Sigmoid colon (tissue), 7 donors: ENCODE measurements around the gene SMYD3. TPM values are rescaled to one million over a fixed set of nuclear protein-coding genes. Genes with fewer than 3 reads are reported as not detected.

Experiments
- DNase-seq: peaks from one replicate; pipeline ENCODE4 v3.0.0-alpha.2; 2019
- H3K27ac ChIP-seq, 4 donors: fragments of 200-600 bp; sonication (generic); one replicate each; pipeline ENCODE4 v1.5.1; 2016 to 2019; ENCODE audit warnings: mild to moderate bottlenecking in 1 of 4
- H3K27me3 ChIP-seq, 3 donors: fragments of 200-600 bp; sonication (generic); one replicate each; pipeline ENCODE4 v1.5.1; 2019; ENCODE audit warnings: mild to moderate bottlenecking in 1 of 3
- H3K36me3 ChIP-seq, 4 donors: fragments of 200-600 bp; sonication (generic); one replicate each; pipeline ENCODE4 v1.5.1; 2016 to 2019
- H3K4me1 ChIP-seq, 4 donors: fragments of 200-600 bp; sonication (generic); one replicate each; pipeline ENCODE4 v1.5.1; 2017 to 2019
- H3K4me3 ChIP-seq, 4 donors: fragments of 200-600 bp; sonication (generic); one replicate each; pipeline ENCODE4 v1.5.1; 2017 to 2019; ENCODE audit warnings: mild to moderate bottlenecking in 2 of 4, moderate library complexity in 1 of 4
- H3K9me3 ChIP-seq, 4 donors: fragments of 200-600 bp in 3 of 4; sonication (generic) in 3 of 4; one replicate each; pipeline versions ENCODE4 v1.5.1 to v1.6.1; 2013 to 2019
- EP300 ChIP-seq, 4 donors: sonication (generic); formaldehyde crosslinking; IDR thresholded peaks; one replicate each; pipeline ENCODE4 v1.6.1; 2017; ENCODE audit warnings: antibody characterized with exemption in 4 of 4
- POLR2A ChIP-seq, 2 donors: fragments of 450-650 bp; IDR thresholded peaks; one replicate each; pipeline ENCODE4 v1.6.1; 2016; ENCODE audit warnings: antibody characterized with exemption in 2 of 2, mild to moderate bottlenecking in 2 of 2, moderate library complexity in 2 of 2
- POLR2AphosphoS5 ChIP-seq, 4 donors: sonication (generic); formaldehyde crosslinking; IDR thresholded peaks; one replicate each; pipeline ENCODE4 v1.6.1; 2017; ENCODE audit warnings: antibody characterized with exemption in 4 of 4
- WGBS, 2 donors: extraction: QIAGEN DNeasy Blood & Tissue Kit; methylation state at CpG; one replicate each; pipeline ENCODE4 v1.1.7; 2013; 5-methylcytosine and 5-hydroxymethylcytosine counted together
- intact Hi-C: fragments of 100-400 bp; cut with DNase I; formaldehyde crosslinking; loops from one replicate; pipeline ENCODE4 v1.15.1; 2023
- polyA plus RNA-seq, 3 donors: library from polyadenylated mRNA; stranded (reverse); fragments of 200-250 nt; gene quantifications; one replicate each; pipeline ENCODE4 v1.2.3, GENCODE V29; 2013
- total RNA-seq, 4 donors: library from RNA; depleted of rRNA; stranded (reverse); fragments of >200 nt; gene quantifications; one replicate each; pipeline ENCODE4 v1.1.0, GENCODE V29; 2016
- TF ChIP-seq, protein P1 (sequence below), 4 experiments: fragments of 450-650 bp in 3 of 4; fragments of 200-600 bp in 1 of 4; IDR thresholded peaks; one replicate each; pipeline ENCODE4 v1.5.1; 2016 to 2019; ENCODE audit warnings: antibody characterized with exemption in 4 of 4, mild to moderate bottlenecking in 3 of 4, moderate library complexity in 2 of 4
- donor health status: healthy with polysubstance abuse.
- donor health status: Bipolar disorder and iron deficiency.
- donor health status: healthy.

SMYD3 gene
- total and polyA plus RNA-seq, 7 donors = 8.7 to 23.8 (median 17.1) TPM

- intact Hi-C loops = no loop called here
- whole genome bisulfite sequencing, 2 donors = 95 to 96% methylated on average over 6 of the region's 6 CpGs
- no peak for DNase-seq
- peaks cover 0 to 12% (median 0%) of the 10 kb centered on the region in 4 donors for H3K4me1 ChIP-seq
- no peaks in the 10 kb centered on the region for H3K27me3 ChIP-seq
- TF ChIP-seq POLR2A (IDR thresholded peaks at IDR 0.05) = no peak
- TF ChIP-seq POLR2AphosphoS5 (IDR thresholded peaks at IDR 0.05) = no peak
- TF ChIP-seq, protein P1, sequence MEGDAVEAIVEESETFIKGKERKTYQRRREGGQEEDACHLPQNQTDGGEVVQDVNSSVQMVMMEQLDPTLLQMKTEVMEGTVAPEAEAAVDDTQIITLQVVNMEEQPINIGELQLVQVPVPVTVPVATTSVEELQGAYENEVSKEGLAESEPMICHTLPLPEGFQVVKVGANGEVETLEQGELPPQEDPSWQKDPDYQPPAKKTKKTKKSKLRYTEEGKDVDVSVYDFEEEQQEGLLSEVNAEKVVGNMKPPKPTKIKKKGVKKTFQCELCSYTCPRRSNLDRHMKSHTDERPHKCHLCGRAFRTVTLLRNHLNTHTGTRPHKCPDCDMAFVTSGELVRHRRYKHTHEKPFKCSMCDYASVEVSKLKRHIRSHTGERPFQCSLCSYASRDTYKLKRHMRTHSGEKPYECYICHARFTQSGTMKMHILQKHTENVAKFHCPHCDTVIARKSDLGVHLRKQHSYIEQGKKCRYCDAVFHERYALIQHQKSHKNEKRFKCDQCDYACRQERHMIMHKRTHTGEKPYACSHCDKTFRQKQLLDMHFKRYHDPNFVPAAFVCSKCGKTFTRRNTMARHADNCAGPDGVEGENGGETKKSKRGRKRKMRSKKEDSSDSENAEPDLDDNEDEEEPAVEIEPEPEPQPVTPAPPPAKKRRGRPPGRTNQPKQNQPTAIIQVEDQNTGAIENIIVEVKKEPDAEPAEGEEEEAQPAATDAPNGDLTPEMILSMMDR (IDR thresholded peaks at IDR 0.05) = no peak
- TF ChIP-seq EP300 (IDR thresholded peaks at IDR 0.05) = no peak
- no peak overlapping the region for H3K4me3 ChIP-seq
- H3K27ac ChIP-seq = no peak overlapping the region
- no peaks in the 10 kb centered on the region for H3K9me3 ChIP-seq
- H3K36me3 ChIP-seq = no peaks in the 10 kb centered on the region
Measured at GRCh38 chr1:245968775-245969174, 538.3 kb downstream of the SMYD3 start.

DNA sequence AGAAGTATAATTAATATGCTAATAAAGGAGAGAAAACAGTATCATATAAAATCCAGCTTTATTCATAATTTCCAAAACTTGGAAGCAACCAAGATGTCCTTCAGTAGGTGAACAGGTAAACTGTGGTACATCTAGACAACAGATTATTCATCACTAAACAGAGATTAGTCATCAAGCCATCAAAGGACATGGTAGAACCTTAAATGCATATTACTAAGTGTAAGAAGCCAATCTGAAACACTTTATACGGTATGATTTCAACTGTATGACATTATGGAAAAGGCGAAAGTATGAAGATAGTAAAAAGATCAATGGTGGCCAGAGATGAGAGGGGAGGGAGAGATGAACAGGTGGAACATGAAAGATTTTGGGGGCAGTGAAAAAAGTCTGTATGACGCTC, 541.7 kb downstream of the SMYD3 start:
- WGBS, 2 donors = 94 to 95% methylated on average over 3 of the region's 3 CpGs
- Histone ChIP-seq H3K27me3 (no peaks in the 10 kb centered on the region), H3K4me3 (no peak overlapping the region), H3K9me3 (no peaks in the 10 kb centered on the region), H3K36me3 (no peaks in the 10 kb centered on the region), H3K27ac (no peak overlapping the region), H3K4me1 (peaks cover 0 to 12% (median 0%) of the 10 kb centered on the region in 4 donors)
- no peak for DNase-seq
- TF ChIP-seq EP300 (IDR thresholded peaks at IDR 0.05) (no peak), POLR2AphosphoS5 (IDR thresholded peaks at IDR 0.05) (no peak), POLR2A (IDR thresholded peaks at IDR 0.05) (no peak)
- TF ChIP-seq, protein P1 (IDR thresholded peaks at IDR 0.05) = no peak
- intact Hi-C loops = no loop called here

GRCh38 chr1:245963649-245964048, 543.4 kb downstream of the SMYD3 start:
- Histone ChIP-seq H3K27me3 (no peaks in the 10 kb centered on the region), H3K4me3 (no peak overlapping the region), H3K9me3 (no peaks in the 10 kb centered on the region), H3K4me1 (peaks cover 0 to under 1% (median 0%) of the 10 kb centered on the region in 4 donors), H3K27ac (no peak overlapping the region), H3K36me3 (no peaks in the 10 kb centered on the region)
- no peak for TF ChIP-seq POLR2A (IDR thresholded peaks at IDR 0.05)
- TF ChIP-seq POLR2AphosphoS5 (IDR thresholded peaks at IDR 0.05) = no peak
- TF ChIP-seq EP300 (IDR thresholded peaks at IDR 0.05) = no peak
- TF ChIP-seq, protein P1 (IDR thresholded peaks at IDR 0.05) = no peak
- no peak for DNase-seq
- WGBS, 2 donors = 94 to 97% methylated on average over 2 of the region's 2 CpGs
- intact Hi-C loops = no loop called here

DNA sequence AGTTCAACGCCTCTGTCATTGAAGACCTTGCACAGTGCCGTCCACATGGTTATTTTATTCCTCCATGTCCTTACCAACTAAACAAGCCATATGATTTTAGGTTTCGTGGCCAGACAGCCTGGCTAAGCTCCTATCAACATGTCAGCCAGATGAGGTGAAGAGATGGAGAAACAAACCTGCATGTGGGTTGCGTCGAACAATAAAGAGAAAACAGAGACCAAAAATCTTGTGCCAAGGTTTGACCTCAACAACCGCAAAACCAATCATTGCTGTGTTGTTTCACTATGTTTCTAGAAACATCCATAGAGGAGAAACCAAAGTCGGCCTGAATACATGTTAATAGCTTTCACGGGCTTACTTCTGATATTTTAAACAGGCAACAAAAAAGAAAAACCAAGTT, 544.6 kb downstream of the SMYD3 start:
- no peak overlapping the region for H3K4me3 ChIP-seq
- H3K36me3 ChIP-seq = no peaks in the 10 kb centered on the region
- 95 to 96% methylated on average over 8 of the region's 8 CpGs for WGBS, 2 donors
- intact Hi-C loops = no loop called here
- TF ChIP-seq, protein P1 (IDR thresholded peaks at IDR 0.05) = no peak
- no peak for TF ChIP-seq POLR2A (IDR thresholded peaks at IDR 0.05)
- no peak for TF ChIP-seq EP300 (IDR thresholded peaks at IDR 0.05)
- TF ChIP-seq POLR2AphosphoS5 (IDR thresholded peaks at IDR 0.05) = no peak
- no peak overlapping the region for H3K27ac ChIP-seq
- no peaks in the 10 kb centered on the region for H3K27me3 ChIP-seq
- H3K4me1 ChIP-seq = no peaks in the 10 kb centered on the region
- H3K9me3 ChIP-seq = no peaks in the 10 kb centered on the region
- no peak for DNase-seq

GRCh38 chr1:245961137-245961540, 545.9 kb downstream of the SMYD3 start:
- intact Hi-C loops = no loop called here
- no peaks in the 10 kb centered on the region for H3K36me3 ChIP-seq
- H3K27me3 ChIP-seq = no peaks in the 10 kb centered on the region
- no peak overlapping the region for H3K4me3 ChIP-seq
- H3K27ac ChIP-seq = no peak overlapping the region
- no peak for DNase-seq
- H3K4me1 ChIP-seq = no peaks in the 10 kb centered on the region
- H3K9me3 ChIP-seq = no peaks in the 10 kb centered on the region
- 86 to 91% methylated on average over 3 of the region's 3 CpGs for WGBS, 2 donors
- TF ChIP-seq POLR2A (IDR thresholded peaks at IDR 0.05) (no peak), POLR2AphosphoS5 (IDR thresholded peaks at IDR 0.05) (no peak), EP300 (IDR thresholded peaks at IDR 0.05) (no peak)
- TF ChIP-seq, protein P1 (IDR thresholded peaks at IDR 0.05) = no peak
